ENCODE measurements around the gene CDRT15L2.
"Not testable (repeated sequence)": the region's sequence is repeated elsewhere in the genome, so short reads cannot be mapped to it uniquely, and the experiment has no call there.

Gene CDRT15L2

GRCh38 chr17:20573216-20573615 is 6.3 kb upstream of the CDRT15L2 start:
- not testable (repeated sequence) for DNase-seq (ENCODE audit: low read depth in 3 of 3, low spot score in 1 of 3)

DNA sequence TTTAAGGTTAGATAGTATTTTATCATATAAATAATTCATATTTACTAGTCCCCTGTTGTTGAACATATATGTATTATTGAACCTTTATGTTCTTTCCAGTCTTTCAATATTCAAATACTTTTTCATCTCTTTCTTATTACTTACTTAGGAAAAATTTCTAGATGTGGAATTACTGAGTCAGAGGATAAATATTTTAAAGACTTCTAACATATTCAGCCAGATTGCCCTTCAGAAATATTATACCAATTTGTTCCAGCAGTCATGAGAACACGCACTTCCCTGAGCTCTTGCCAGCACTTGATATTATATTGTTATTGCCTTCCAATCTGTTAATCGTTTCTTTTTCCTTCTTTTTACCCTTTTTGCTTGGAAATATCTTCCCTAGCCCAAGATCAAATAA is 4.5 kb upstream of the CDRT15L2 start:
- not testable (repeated sequence) for DNase-seq (ENCODE audit: low read depth in 3 of 3, low spot score in 1 of 3)

DNA sequence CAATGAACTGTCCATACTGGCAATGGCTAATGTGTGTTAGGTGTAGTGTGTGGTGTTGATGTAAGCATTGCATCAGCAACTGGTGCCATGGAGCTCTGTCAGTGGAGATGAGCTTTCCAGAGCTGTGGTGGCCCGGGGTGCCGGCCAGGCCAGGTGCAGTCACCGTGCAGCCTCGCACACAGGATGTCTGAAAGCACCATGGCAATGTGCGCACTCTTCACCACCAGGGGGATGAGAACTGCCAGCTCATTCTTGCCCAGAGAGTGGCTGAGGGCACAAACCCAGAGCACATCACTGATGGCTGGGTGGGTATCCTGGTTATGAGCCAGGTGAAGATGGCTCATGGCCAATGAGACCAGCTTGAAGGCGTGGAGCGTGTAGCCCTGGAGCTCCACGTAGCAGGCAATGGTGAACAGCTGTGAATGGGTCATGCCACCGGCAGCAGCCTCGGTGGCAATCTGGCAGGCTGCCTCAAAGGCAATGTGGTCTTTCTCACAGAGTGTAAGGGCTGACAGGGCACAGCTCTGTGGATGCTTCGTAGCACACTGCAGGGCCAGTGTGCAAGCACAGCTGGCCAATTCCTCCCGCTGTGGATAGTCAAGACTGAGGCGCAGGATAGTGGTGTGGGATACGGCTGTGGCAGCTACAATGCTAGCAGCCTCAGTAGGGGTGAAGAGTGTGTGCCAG is 4.5 kb downstream of the CDRT15L2 start:
- DNase-seq (ENCODE audit: low read depth in 3 of 3, low spot score in 1 of 3) = not testable (repeated sequence)

DNA sequence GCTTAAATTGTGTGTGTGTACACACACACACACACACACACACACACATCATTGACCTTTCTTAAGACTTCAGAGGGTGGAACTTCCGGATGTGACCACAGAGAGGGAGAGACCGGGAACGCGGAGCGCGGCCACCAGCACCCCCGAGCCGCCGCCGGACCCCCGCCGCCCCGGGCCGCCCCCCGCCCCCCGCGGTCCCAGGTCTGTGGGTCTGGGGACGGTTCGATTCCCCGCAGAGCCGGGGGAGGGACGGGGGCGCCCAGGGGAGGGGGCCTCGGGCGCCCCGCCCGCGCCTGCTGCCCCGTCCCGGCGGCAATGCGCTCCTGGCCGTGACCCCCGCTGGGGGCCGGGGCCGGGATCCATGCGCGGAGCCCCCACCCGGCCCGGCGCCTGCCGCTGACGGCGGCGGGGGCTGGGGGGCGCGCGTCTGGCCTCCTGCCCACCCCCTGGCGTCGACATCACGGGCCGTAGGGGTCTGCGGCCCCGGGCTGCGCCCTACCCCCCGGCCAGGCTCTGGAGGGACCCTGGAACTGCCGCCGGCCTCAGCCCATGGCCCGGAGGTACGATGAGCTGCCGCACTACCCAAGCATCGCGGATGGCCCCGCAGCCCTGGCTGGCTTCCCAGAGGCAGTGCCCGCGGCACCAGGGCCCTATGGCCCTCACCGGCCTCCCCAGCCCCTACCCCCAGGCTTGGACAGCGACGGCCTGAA is 9.4 kb downstream of the CDRT15L2 start:
- DNase-seq (ENCODE audit: low read depth in 3 of 3, low spot score in 1 of 3) = not testable (repeated sequence)

- not testable (repeated sequence) for DNase-seq (ENCODE audit: low read depth in 3 of 3, low spot score in 1 of 3)
Measured at GRCh38 chr17:20589454-20589810, 9.9 kb downstream of the CDRT15L2 start.

DNA sequence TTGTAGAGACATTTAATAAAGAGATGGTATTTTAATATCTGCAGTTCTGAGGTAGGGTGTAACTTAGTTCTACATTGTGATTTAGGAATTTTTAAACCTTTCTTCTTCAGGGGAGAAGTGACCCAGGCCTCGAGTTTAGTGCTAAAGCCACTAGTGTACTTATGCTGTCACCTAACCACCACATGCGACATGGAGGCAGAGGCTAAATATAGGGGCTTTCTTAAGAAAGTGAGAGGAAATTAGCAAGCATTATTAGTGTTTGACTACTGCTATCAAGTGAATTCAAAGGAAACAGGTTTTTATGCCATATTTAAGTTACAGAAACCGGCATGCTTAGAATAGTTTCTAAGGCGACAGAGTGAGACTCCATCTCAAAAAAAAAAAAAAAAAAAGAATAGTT is 11.5 kb downstream of the CDRT15L2 start:
- DNase-seq (ENCODE audit: low read depth in 3 of 3, low spot score in 1 of 3) = not testable (repeated sequence)

DNA sequence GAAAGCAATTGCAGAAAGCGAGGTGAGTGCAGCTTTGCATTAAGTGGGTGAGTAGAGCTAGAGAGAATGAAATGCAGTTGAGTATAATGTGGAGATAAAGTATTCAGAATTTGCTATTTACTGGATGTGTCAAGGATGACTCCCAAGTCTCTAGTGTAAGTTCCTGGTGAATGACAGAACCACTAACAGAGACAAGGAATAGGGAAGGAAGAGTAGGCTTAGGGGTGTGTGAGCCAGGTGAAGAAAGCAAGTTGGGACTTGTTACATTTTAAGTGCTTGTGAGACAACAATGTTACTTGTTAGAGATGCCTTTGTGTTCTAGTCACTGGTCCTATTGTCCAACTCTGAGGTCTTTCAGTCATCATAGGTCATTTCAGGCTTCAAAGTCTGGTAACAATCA is 26.0 kb downstream of the CDRT15L2 start:
- DNase-seq (ENCODE audit: low read depth in 3 of 3, low spot score in 1 of 3) = not testable (repeated sequence)

DNA sequence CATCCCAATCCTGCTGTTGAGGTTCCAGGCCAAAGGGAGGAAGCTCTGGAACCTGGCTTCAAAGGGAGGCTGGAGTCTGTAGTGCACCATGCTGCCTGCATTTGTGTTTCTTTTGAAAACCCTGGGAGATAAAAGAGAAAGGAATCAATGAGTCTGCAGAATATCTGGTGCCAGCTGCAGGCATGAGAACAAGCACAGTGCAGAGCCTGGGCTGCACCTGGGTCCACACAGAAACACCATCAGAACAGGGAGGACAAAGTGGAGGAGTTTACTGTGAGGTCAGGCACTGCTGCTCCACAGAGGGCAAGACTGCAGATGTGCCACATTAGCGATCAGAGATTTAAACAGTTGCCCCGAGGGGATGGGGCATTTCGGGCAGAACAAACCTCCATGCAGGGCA is 30.0 kb downstream of the CDRT15L2 start:
- not testable (repeated sequence) for DNase-seq (ENCODE audit: low read depth in 3 of 3, low spot score in 1 of 3)

GRCh38 chr17:20611309-20611708 is 31.8 kb downstream of the CDRT15L2 start:
- no peak for DNase-seq (ENCODE audit: low read depth in 3 of 3, low spot score in 1 of 3)

DNA sequence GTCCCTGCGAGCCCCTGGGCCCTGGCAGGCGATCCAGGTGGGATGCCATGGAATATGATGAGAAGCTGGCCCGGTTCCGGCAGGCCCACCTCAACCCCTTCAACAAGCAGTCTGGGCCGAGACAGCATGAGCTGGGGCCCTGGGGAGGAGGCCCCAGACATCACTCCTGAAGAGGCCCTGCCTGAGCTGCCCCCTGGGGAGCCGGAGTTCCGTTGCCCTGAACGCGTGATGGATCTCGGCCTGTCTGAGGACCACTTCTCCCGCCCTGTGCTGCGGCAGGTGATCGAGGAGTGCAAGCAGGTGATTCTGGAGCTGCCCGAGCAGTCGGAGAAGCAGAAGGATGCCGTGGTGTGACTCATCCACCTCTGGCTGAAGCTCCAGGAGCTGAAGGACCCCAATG is 33.1 kb downstream of the CDRT15L2 start:
- DNase-seq (ENCODE audit: low read depth in 3 of 3, low spot score in 1 of 3) = no peak

DNA sequence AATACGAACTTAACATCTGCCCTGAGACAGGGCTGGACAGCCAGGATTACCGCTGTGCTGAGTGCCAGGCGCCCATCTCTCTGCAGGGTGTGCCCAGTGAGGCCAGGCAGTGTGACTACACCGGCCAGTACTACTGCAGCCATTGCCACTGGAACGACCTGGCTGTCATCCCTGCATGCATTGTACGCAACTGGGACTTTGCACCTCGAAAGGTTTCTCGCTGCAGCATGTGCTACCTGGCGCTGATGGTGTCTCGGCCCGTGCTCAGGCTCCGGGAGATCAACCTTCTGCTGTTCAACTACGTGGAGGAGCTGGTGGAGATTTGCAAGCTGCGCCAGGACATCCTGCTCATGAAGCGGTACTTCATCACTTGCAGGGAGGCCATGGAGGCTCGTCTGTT is 33.7 kb downstream of the CDRT15L2 start:
- DNase-seq (ENCODE audit: low read depth in 3 of 3, low spot score in 1 of 3) = no peak

DNA sequence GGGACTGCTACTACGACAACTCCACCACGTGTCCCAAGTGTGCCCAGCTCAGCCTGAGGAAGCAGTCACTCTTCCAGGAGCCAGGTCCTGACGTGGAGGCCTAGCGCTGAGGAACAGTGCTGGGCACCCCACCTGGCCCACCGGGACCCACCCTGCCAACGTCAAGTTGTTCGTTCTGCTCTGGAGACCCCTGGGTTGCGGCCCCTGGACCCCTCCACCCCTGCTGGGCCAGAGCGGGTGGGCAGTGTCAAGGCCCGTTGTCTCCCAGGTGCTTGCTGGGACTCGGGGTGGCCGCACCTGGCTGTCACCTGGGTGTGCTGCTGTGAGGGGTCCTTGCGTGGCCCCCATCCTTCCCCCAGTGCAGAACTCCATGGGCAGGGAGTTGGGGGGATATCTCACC is 34.4 kb downstream of the CDRT15L2 start:
- DNase-seq (ENCODE audit: low read depth in 3 of 3, low spot score in 1 of 3) = no peak

DNA sequence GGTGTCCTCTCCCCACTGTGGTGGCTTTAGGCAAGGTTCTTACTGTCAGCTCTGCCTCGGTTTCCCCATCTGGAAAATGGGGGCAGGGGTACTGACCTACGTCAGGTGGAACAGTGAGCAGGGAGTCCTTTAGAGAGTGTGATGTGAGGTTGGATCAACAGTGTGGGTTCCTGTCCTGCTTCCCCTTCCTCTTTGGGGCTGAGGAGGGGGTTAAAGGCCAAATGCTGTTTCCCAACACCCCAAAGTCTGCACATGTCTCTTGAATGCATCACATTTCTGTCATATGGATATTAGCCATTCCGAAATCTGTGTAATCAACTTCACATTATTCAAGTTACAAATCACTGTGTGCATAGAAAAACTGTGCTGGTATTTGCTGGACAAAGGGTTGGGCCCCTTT is 35.9 kb downstream of the CDRT15L2 start:
- not testable (repeated sequence) for DNase-seq (ENCODE audit: low read depth in 3 of 3, low spot score in 1 of 3)

Data from stimulated activated CD4-positive, alpha-beta T cell treated with anti-CD3 and anti-CD28 coated beads, TNF-alpha, amount 100 ng/mL, for 1 hour (primary cell).